C4-2B (cell line): Measurements from ENCODE around the gene USP7.

Source experiments
- CTCF ChIP-seq: fragments of 450-650 bp; conservative IDR thresholded peaks from 2 replicates; pipeline ENCODE4 v1.5.1; 2017; ENCODE audit warnings: mild to moderate bottlenecking
- ZFX ChIP-seq: fragments of 450-650 bp; IDR thresholded peaks from 2 replicates; pipeline ENCODE4 v1.6.1; 2017

DNA sequence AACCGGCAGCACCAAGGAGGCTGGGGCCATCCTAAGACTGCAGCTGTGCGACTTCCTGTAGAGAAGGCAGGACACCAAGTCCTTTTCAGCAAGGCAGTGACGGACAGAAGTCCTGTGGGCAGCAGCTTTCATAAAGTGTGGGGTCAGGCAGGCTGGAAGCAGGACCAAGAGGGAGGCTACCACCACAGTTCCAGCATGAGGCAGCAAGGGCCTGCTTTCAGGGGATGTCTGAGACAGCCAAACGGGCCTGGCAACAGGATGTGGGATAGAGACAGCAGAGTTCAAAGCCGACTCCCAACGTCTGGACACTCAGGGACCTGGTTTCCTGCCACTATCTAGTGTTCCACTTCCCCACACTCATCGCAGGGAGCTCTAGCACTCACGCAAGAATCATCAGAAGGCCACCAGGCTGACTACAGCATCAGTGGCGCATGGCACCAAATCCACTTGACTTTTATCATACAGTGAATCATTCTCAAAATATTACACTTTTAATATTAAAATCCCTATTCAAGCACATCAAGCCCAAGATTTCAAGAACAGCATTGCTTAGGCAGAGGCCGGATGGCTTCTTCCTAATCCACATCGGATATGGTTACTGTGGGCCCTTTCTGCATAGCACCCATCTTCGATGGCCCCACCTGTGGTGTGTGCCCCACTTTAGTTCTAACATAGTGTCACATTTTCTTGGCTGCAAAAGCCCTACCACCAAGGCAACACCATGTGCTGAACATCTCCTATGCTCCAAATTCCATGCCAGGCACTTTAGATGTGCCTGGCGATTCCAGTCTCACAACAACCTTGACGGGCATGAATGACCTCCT, 5.2 kb downstream of the USP7 start:
- TF ChIP-seq CTCF: no peak
- TF ChIP-seq ZFX: no peak
